NB4 (cell line): ENCODE results near the gene GRXCR2.

Experiments used
- DNase-seq: peaks from one replicate; pipeline ENCODE4 v3.0.0; 2010; ENCODE audit warnings: low read depth
- H3K4me3 ChIP-seq: one replicate; pipeline ENCODE4 v1.5.1; 2011; ENCODE audit warnings: mild to moderate bottlenecking, low read depth, low read length, moderate library complexity
- CTCF ChIP-seq: IDR thresholded peaks from one replicate; pipeline ENCODE4 v1.5.1; 2012; ENCODE audit warnings: low read depth, low read length
- MAX ChIP-seq: IDR thresholded peaks from 2 replicates; pipeline ENCODE4 v1.6.1; 2011; ENCODE audit warnings: low read depth, low read length
- MYC ChIP-seq: IDR thresholded peaks from 2 replicates; pipeline ENCODE4 v1.6.1; 2011; ENCODE audit warnings: low read depth, low read length
- POLR2A ChIP-seq: IDR thresholded peaks from 2 replicates; pipeline ENCODE4 v1.6.1; 2011; ENCODE audit warnings: mild to moderate bottlenecking; ENCODE audit not compliant: insufficient read length; ENCODE audit errors: extremely low read depth

GRXCR2 gene

GRCh38 chr5:145918397-145918796, 45.6 kb upstream of the GRXCR2 start:
- DNase-seq: no peak
- H3K4me3 ChIP-seq: no peak overlapping the region
- no peak for TF ChIP-seq MAX
- TF ChIP-seq POLR2A: no peak
- TF ChIP-seq CTCF: no peak
- no peak for TF ChIP-seq MYC

- no peak for TF ChIP-seq CTCF
- no peak for TF ChIP-seq POLR2A
- no peak for TF ChIP-seq MYC
- no peak for TF ChIP-seq MAX
- no peak for DNase-seq
- H3K4me3 ChIP-seq: no peak overlapping the region
These were observed 44.5 kb upstream of the GRXCR2 start for GRCh38 chr5:145917288-145917687.

- DNase-seq: no peak
- no peak overlapping the region for H3K4me3 ChIP-seq
- TF ChIP-seq MYC (no peak), MAX (no peak), CTCF (no peak), POLR2A (no peak)
These were observed 43.3 kb upstream of the GRXCR2 start for GRCh38 chr5:145915970-145916638.

GRCh38 chr5:145913701-145914100, 40.9 kb upstream of the GRXCR2 start:
- TF ChIP-seq CTCF (no peak), MYC (no peak)
- no peak overlapping the region for H3K4me3 ChIP-seq
- DNase-seq: no peak

GRCh38 chr5:145912594-145912993, 39.8 kb upstream of the GRXCR2 start:
- TF ChIP-seq CTCF (no peak), POLR2A (no peak), MYC (no peak), MAX (no peak)
- no peak for DNase-seq
- H3K4me3 ChIP-seq: no peak overlapping the region

- H3K4me3 ChIP-seq: no peak overlapping the region
- no peak for TF ChIP-seq MYC
- no peak for TF ChIP-seq POLR2A
- no peak for TF ChIP-seq CTCF
- TF ChIP-seq MAX: no peak
- DNase-seq: no peak
These were observed 39.2 kb upstream of the GRXCR2 start for GRCh38 chr5:145912019-145912418.
